ENCODE results near the gene NFKBIL1. TPM values are rescaled to one million over a fixed set of nuclear protein-coding genes. Genes with fewer than 3 reads are reported as not detected.

The NFKBIL1 gene
- total and polyA plus RNA-seq, 9 of the 15 experiments (the other 6 are each of a cell fraction or from before 2014, with no cell fraction given) = 0.49 to 33.1 (median 7.6) TPM

DNA sequence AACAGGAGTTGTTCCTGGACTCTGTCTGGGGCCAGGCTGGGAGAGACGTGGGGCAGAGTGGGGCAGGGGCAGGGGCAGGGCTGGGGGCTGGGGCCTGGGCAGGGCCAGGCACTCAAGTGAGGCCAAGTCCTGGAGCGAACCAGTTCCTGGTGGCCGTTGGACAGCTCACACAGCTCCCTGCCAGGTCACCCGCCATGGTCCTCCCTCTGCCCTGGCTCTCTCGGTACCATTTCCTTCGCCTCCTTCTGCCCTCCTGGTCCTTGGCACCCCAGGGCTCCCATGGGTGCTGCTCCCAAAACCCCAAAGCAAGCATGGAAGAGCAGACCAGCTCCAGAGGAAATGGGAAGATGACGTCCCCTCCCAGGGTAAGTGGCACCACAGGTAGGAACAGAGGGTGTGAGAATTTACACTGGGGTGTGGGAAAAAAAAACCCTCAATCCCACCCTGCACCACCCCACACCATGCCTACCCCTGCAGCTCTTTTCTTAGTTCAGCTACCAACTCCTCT, 18.5 kb upstream of the NFKBIL1 start, which contains the start of gene MCCD1:
Gene MCCD1 (plus strand): TSS at position 142 of the 508 bp plus-strand sequence. CDS start 53 bp downstream, at position 195.
- H2AFZ ChIP-seq (ENCODE audit: low read depth, low read length) = no peak within 1 kb of the TSS
- in situ Hi-C loops (cut with MboI) = loop anchor here (25.0 kb wide), 1 partner anchor 1433 kb away; the partner anchor contains the start of genes BRD2 and HLA-DMA
- ATAC-seq = peak; percentile 25
- no peak within 1 kb of the TSS for H3K4me3 ChIP-seq
- H3K27me3 ChIP-seq (ENCODE audit: control insufficient read depth in 2 of 2, insufficient read depth in 2 of 2, low read length in 2 of 2) = no peaks in the 10 kb centered on the region
- no peaks in the 10 kb centered on the region for H3K9me3 ChIP-seq (replicated peaks; ENCODE audit: control insufficient read depth, insufficient read depth, low read depth, low read length)
- peak within 1 kb of the TSS in 1 of 2 experiments; percentile 53; a peak in 2 of 4 replicates for H3K9ac ChIP-seq (ENCODE audit: insufficient read depth in 1 of 2, low read depth in 2 of 2, low read length in 2 of 2)
- no TSS peak for BruUV-seq (replicated peaks)
- 0 out of 2 replicates have a peak, but pooled peaks cover 16% of the 10 kb centered on the region for H4K20me1 ChIP-seq (replicated peaks; ENCODE audit: control insufficient read depth, insufficient read depth, low read length)
- H3K79me2 ChIP-seq (ENCODE audit: control insufficient read depth, insufficient read depth, low read length) = peaks cover 8% of the 10 kb centered on the region; the same call in 2 of the 3 replicates
- ChIA-PET POLR2A (interaction anchor here (0.7 to 6.3 kb wide), 11 partner anchors 8 to 305 kb away, joined by 3 to 107 read pairs (median 3); partner anchors contain the start of genes DDX39B and MICB), CTCF (ENCODE audit: low intra/inter-chr PET ratio) (no interaction called here)
- no peak within 1 kb of the TSS for H3K4me2 ChIP-seq (ENCODE audit: insufficient read depth, low read length)
- peak within 1 kb of the TSS; percentile 11; the same call in 1 of the 3 replicates for H3K27ac ChIP-seq (ENCODE audit: extremely low read depth, low read depth, low read length)
- H3K9me1 ChIP-seq (ENCODE audit: control insufficient read depth, insufficient read depth, low read length) = no peaks in the 10 kb centered on the region
- FAIRE-seq = no peak
- peaks cover 44% of the 10 kb centered on the region for H3K36me3 ChIP-seq (ENCODE audit: control insufficient read depth, insufficient read depth, low read length)
- peaks cover 10 to 20% of the 10 kb centered on the region in 2 experiments for H3K4me1 ChIP-seq (replicated peaks in 1 of 2; ENCODE audit: control insufficient read depth in 2 of 2, insufficient read depth in 2 of 2, low read length in 2 of 2)
- DNase-seq (ENCODE audit: extremely low read depth in 1 of 4, low spot score in 3 of 4) = no peak
- WGBS (ENCODE audit: insufficient coverage, low coverage, missing lambda C conversion rate) = 79% methylated on average over 7 of the region's 7 CpGs
- intact Hi-C loops (cut with micrococcal nuclease) = loop anchor here (5.0 kb wide), 1 partner anchor 37 kb away; no protein-coding TSS in a partner anchor
- TF ChIP-seq, protein P1, sequence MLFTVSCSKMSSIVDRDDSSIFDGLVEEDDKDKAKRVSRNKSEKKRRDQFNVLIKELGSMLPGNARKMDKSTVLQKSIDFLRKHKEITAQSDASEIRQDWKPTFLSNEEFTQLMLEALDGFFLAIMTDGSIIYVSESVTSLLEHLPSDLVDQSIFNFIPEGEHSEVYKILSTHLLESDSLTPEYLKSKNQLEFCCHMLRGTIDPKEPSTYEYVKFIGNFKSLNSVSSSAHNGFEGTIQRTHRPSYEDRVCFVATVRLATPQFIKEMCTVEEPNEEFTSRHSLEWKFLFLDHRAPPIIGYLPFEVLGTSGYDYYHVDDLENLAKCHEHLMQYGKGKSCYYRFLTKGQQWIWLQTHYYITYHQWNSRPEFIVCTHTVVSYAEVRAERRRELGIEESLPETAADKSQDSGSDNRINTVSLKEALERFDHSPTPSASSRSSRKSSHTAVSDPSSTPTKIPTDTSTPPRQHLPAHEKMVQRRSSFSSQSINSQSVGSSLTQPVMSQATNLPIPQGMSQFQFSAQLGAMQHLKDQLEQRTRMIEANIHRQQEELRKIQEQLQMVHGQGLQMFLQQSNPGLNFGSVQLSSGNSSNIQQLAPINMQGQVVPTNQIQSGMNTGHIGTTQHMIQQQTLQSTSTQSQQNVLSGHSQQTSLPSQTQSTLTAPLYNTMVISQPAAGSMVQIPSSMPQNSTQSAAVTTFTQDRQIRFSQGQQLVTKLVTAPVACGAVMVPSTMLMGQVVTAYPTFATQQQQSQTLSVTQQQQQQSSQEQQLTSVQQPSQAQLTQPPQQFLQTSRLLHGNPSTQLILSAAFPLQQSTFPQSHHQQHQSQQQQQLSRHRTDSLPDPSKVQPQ (CRISPR knock-in tag; IDR thresholded peaks at IDR 0.05; ENCODE audit: borderline replicate concordance) = no peak
- TF ChIP-seq CREB1 (IDR thresholded peaks at IDR 0.05) = no peak
- no peak for TF ChIP-seq CREB1 (CRISPR knock-in tag; IDR thresholded peaks at IDR 0.05)
- TF ChIP-seq HDAC3 (IDR thresholded peaks at IDR 0.05; ENCODE audit: borderline replicate concordance, partially characterized antibody) = no peak
- TF ChIP-seq, protein P2, sequence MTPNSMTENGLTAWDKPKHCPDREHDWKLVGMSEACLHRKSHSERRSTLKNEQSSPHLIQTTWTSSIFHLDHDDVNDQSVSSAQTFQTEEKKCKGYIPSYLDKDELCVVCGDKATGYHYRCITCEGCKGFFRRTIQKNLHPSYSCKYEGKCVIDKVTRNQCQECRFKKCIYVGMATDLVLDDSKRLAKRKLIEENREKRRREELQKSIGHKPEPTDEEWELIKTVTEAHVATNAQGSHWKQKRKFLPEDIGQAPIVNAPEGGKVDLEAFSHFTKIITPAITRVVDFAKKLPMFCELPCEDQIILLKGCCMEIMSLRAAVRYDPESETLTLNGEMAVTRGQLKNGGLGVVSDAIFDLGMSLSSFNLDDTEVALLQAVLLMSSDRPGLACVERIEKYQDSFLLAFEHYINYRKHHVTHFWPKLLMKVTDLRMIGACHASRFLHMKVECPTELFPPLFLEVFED (CRISPR knock-in tag; conservative IDR thresholded peaks at IDR 0.05) = peak; percentile 45; the same call in 1 of the 2 replicates
- TF ChIP-seq MBD2 (IDR thresholded peaks at IDR 0.05; ENCODE audit: borderline replicate concordance, low read depth) = 0 out of 2 replicates have a peak, but pooled peaks have one; percentile 6
- TF ChIP-seq HDAC1 (IDR thresholded peaks at IDR 0.05) = no peak
- no peak for TF ChIP-seq THRAP3 (IDR thresholded peaks at IDR 0.05; ENCODE audit: borderline replicate concordance)
- TF ChIP-seq, protein P3, sequence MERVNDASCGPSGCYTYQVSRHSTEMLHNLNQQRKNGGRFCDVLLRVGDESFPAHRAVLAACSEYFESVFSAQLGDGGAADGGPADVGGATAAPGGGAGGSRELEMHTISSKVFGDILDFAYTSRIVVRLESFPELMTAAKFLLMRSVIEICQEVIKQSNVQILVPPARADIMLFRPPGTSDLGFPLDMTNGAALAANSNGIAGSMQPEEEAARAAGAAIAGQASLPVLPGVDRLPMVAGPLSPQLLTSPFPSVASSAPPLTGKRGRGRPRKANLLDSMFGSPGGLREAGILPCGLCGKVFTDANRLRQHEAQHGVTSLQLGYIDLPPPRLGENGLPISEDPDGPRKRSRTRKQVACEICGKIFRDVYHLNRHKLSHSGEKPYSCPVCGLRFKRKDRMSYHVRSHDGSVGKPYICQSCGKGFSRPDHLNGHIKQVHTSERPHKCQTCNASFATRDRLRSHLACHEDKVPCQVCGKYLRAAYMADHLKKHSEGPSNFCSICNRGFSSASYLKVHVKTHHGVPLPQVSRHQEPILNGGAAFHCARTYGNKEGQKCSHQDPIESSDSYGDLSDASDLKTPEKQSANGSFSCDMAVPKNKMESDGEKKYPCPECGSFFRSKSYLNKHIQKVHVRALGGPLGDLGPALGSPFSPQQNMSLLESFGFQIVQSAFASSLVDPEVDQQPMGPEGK (CRISPR knock-in tag; IDR thresholded peaks at IDR 0.05; ENCODE audit: borderline replicate concordance) = no peak
- TF ChIP-seq MEF2D (tag; conservative IDR thresholded peaks at IDR 0.05; ENCODE audit: low read depth) = no peak
- TF ChIP-seq, protein P4, sequence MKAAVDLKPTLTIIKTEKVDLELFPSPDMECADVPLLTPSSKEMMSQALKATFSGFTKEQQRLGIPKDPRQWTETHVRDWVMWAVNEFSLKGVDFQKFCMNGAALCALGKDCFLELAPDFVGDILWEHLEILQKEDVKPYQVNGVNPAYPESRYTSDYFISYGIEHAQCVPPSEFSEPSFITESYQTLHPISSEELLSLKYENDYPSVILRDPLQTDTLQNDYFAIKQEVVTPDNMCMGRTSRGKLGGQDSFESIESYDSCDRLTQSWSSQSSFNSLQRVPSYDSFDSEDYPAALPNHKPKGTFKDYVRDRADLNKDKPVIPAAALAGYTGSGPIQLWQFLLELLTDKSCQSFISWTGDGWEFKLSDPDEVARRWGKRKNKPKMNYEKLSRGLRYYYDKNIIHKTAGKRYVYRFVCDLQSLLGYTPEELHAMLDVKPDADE (conservative IDR thresholded peaks at IDR 0.05; ENCODE audit: control insufficient read depth, low read depth, low read length) = no peak
- no peak for TF ChIP-seq KDM5B (IDR thresholded peaks at IDR 0.05; ENCODE audit: insufficient replicate concordance, low read depth, low read length)
